ENCODE data around the gene FMNL1.

GRCh38 chr17:45292696-45293412 is 71.2 kb downstream of the FMNL1 start:
- TF ChIP-seq, protein P1, sequence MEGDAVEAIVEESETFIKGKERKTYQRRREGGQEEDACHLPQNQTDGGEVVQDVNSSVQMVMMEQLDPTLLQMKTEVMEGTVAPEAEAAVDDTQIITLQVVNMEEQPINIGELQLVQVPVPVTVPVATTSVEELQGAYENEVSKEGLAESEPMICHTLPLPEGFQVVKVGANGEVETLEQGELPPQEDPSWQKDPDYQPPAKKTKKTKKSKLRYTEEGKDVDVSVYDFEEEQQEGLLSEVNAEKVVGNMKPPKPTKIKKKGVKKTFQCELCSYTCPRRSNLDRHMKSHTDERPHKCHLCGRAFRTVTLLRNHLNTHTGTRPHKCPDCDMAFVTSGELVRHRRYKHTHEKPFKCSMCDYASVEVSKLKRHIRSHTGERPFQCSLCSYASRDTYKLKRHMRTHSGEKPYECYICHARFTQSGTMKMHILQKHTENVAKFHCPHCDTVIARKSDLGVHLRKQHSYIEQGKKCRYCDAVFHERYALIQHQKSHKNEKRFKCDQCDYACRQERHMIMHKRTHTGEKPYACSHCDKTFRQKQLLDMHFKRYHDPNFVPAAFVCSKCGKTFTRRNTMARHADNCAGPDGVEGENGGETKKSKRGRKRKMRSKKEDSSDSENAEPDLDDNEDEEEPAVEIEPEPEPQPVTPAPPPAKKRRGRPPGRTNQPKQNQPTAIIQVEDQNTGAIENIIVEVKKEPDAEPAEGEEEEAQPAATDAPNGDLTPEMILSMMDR (IDR thresholded peaks at IDR 0.05) = no peak
- TF ChIP-seq POLR2AphosphoS5 (IDR thresholded peaks at IDR 0.05) (no peak), POLR2A (IDR thresholded peaks at IDR 0.05) (no peak), EP300 (IDR thresholded peaks at IDR 0.05) (no peak)
